HepG2 (cell line): ENCODE data around the gene GSTM4. TPM values are rescaled to one million over a fixed set of nuclear protein-coding genes. Genes with fewer than 3 reads are reported as not detected.
A peak's percentile ranks its signal among the peaks of the same experiment; 100 is the strongest.

Source experiments
- ATAC-seq: fragments of 200-7000 bp; cut with Tn5 transposase; 3 replicates; pipeline ENCODE4 v1.9.1; 2020; ENCODE audit warnings: mild to moderate bottlenecking, moderate library complexity
- BruUV-seq: library from RNA; stranded (reverse); fragments of 400-500 nt; replicated peaks from 2 replicates; lab custom pipeline; 2021; lab: Mats Ljungman, UMichigan
- CTCF ChIA-PET: fragments of 300-600 bp; formaldehyde crosslinking; extraction: SDS; loops from one replicate; lab custom pipeline; 2021; ENCODE audit warnings: low total read pairs, inconsistent platforms, low intra/inter-chr PET ratio; lab: Yijun Ruan, JAX
- POLR2A ChIA-PET: fragments of 350-600 bp; sonication (Branson Sonifier 250); formaldehyde crosslinking; loops from one replicate; lab custom pipeline; 2020; ENCODE audit warnings: antibody characterized with exemption, inconsistent platforms; lab: Yijun Ruan, JAX
- DNase-seq: peaks from one replicate; pipeline ENCODE4 v3.0.0-alpha.2; 2015; ENCODE audit warnings: low spot score
- FAIRE-seq: peaks from 3 replicates; lab custom pipeline; 2011; peaks lifted over from hg19 to GRCh38; lab: Jason Lieb, UNC
- H2AFZ ChIP-seq: one replicate; pipeline ENCODE4 v1.6.1; 2011; ENCODE audit warnings: low read length, inconsistent platforms
- H3K27ac ChIP-seq: fragments of 300-600 bp; 3 replicates; pipeline ENCODE4 v1.8.0; 2011; ENCODE audit warnings: mixed run types, mild to moderate bottlenecking, mixed read lengths, low read length, inconsistent platforms; ENCODE audit not compliant: insufficient read depth; ENCODE audit errors: extremely low read length
- H3K27me3 ChIP-seq, 2 experiments: fragments of 200-600 bp in 1 of 2; 2 replicates in 1 of 2; 3 replicates in 1 of 2; pipeline versions ENCODE4 v1.6.0 to v1.8.0; 2011; ENCODE audit warnings: low read length in 2 of 2, mild to moderate bottlenecking in 2 of 2, moderate library complexity in 2 of 2, inconsistent platforms in 1 of 2; ENCODE audit not compliant: insufficient read depth in 2 of 2, control insufficient read depth in 1 of 2
- H3K36me3 ChIP-seq, 2 experiments: fragments of 200-600 bp in 1 of 2; replicated peaks in 1 of 2; 2 replicates in 1 of 2; 3 replicates in 1 of 2; pipeline versions ENCODE4 v1.5.1 to v1.8.0; 2011; ENCODE audit warnings: low read length in 2 of 2, inconsistent platforms in 1 of 2; ENCODE audit not compliant: insufficient read depth in 2 of 2, control insufficient read depth in 1 of 2
- H3K4me1 ChIP-seq: 2 replicates; pipeline ENCODE4 v1.5.1; 2012; ENCODE audit warnings: low read length, inconsistent platforms; ENCODE audit not compliant: insufficient read depth
- H3K4me2 ChIP-seq: 2 replicates; pipeline ENCODE4 v1.6.0; 2011; ENCODE audit warnings: low read depth, low read length, inconsistent platforms
- H3K4me3 ChIP-seq, 3 experiments: fragments of 200-600 bp in 1 of 3; sonication (generic), shearing (Covaris generic) in 1 of 3; replicated peaks in 1 of 3; 2 replicates each; pipeline ENCODE4 v1.5.1; 2011 to 2016; ENCODE audit warnings: low read length in 3 of 3, inconsistent platforms in 2 of 3, low read depth in 2 of 3, mild to moderate bottlenecking in 2 of 3, control low read depth in 1 of 3, mixed read lengths in 1 of 3; ENCODE audit not compliant: insufficient read depth in 1 of 3
- H3K79me2 ChIP-seq: one replicate; pipeline ENCODE4 v1.6.1; 2011; ENCODE audit warnings: low read length, inconsistent platforms; ENCODE audit not compliant: insufficient read depth
- H3K9ac ChIP-seq: 2 replicates; pipeline ENCODE4 v1.6.0; 2011; ENCODE audit warnings: mild to moderate bottlenecking, low read depth, low read length, inconsistent platforms; ENCODE audit not compliant: insufficient read depth
- H3K9me3 ChIP-seq: 2 replicates; pipeline ENCODE4 v1.5.1; 2012; ENCODE audit warnings: mild to moderate bottlenecking, low read length
- H4K20me1 ChIP-seq: 2 replicates; pipeline ENCODE4 v1.6.0; 2011; ENCODE audit warnings: inconsistent platforms, mild to moderate bottlenecking, low read length, moderate library complexity; ENCODE audit not compliant: insufficient read depth
- AKAP8 ChIP-seq: sonication (generic); formaldehyde crosslinking; IDR thresholded peaks from 2 replicates; pipeline ENCODE4 v1.5.1; 2020; ENCODE audit warnings: mild to moderate bottlenecking, missing genetic modification reagents
- ARNT2 ChIP-seq: sonication (generic); formaldehyde crosslinking; IDR thresholded peaks from 2 replicates; pipeline ENCODE4 v1.8.0; 2022; ENCODE audit warnings: mild to moderate bottlenecking, low read depth, missing genetic modification reagents, moderate library complexity
- CEBPB ChIP-seq: IDR thresholded peaks from 2 replicates; pipeline ENCODE4 v1.6.1; 2011; ENCODE audit warnings: low read depth, low read length, improper control_type of control experiment, borderline replicate concordance
- GATAD2A ChIP-seq: IDR thresholded peaks from 2 replicates; pipeline ENCODE4 v1.6.1; 2016
- HDAC1 ChIP-seq: sonication (generic); formaldehyde crosslinking; IDR thresholded peaks from 2 replicates; pipeline ENCODE4 v1.5.1; 2020; ENCODE audit warnings: mild to moderate bottlenecking, missing genetic modification reagents
- HDAC2 ChIP-seq: sonication (generic); formaldehyde crosslinking; IDR thresholded peaks from 2 replicates; pipeline ENCODE4 v1.4.0; 2020; ENCODE audit warnings: missing genetic modification reagents
- HMG20A ChIP-seq: IDR thresholded peaks from 2 replicates; pipeline ENCODE4 v1.6.1; 2016; ENCODE audit warnings: borderline replicate concordance
- KLF11 ChIP-seq: IDR thresholded peaks from 2 replicates; pipeline ENCODE4 v1.6.1; 2016; ENCODE audit warnings: missing compliant biosample characterization
- SOX13 ChIP-seq, 3 experiments: fragments of 450-650 bp in 1 of 3; sonication (generic) in 1 of 3; formaldehyde crosslinking in 1 of 3; IDR thresholded peaks in 2 of 3; conservative IDR thresholded peaks in 1 of 3; 2 replicates each; pipeline versions ENCODE4 v1.5.0 to v1.6.1; 2016 to 2020; ENCODE audit warnings: antibody characterized with exemption in 1 of 3, mild to moderate bottlenecking in 1 of 3, missing compliant biosample characterization in 1 of 3, missing genetic modification reagents in 1 of 3, moderate library complexity in 1 of 3
- ZFX ChIP-seq: sonication (generic); formaldehyde crosslinking; IDR thresholded peaks from 2 replicates; pipeline ENCODE4 v1.4.0; 2020; ENCODE audit warnings: mild to moderate bottlenecking, low read depth, missing genetic modification reagents, moderate library complexity
- ZNF12 ChIP-seq: sonication (generic); formaldehyde crosslinking; IDR thresholded peaks from 2 replicates; pipeline ENCODE4 v1.5.0; 2020; ENCODE audit warnings: missing genetic modification reagents
- ZNF510 ChIP-seq: sonication (generic); formaldehyde crosslinking; IDR thresholded peaks from 2 replicates; pipeline ENCODE4 v1.4.0; 2020; ENCODE audit warnings: low read depth, mild to moderate bottlenecking, missing genetic modification reagents
- ZNF547 ChIP-seq: sonication (generic); formaldehyde crosslinking; IDR thresholded peaks from 2 replicates; pipeline ENCODE4 v1.5.1; 2020; ENCODE audit warnings: mild to moderate bottlenecking, missing genetic modification reagents
- ZNF629 ChIP-seq: sonication (generic); formaldehyde crosslinking; conservative IDR thresholded peaks from 2 replicates; pipeline ENCODE4 v1.5.0; 2020; ENCODE audit warnings: missing genetic modification reagents
- ZNF704 ChIP-seq: sonication (generic); formaldehyde crosslinking; IDR thresholded peaks from 2 replicates; pipeline ENCODE4 v1.8.1; 2023; ENCODE audit warnings: mild to moderate bottlenecking, inconsistent platforms, moderate library complexity, missing genetic modification reagents, borderline replicate concordance
- ZSCAN29 ChIP-seq: sonication (generic); formaldehyde crosslinking; conservative IDR thresholded peaks from 2 replicates; pipeline ENCODE4 v1.4.0; 2020; ENCODE audit warnings: mild to moderate bottlenecking, missing genetic modification reagents
- WGBS: methylation state at CpG from one replicate; pipeline ENCODE4 v1.1.6; 2017; ENCODE audit warnings: low lambda C conversion rate; 5-methylcytosine and 5-hydroxymethylcytosine counted together
- in situ Hi-C: cut with HindIII; loops from 2 replicates; pipeline ENCODE4 v1.10.0; 2017; ENCODE audit warnings: low pct_unique_long_range_greater_than_20kb; ENCODE audit not compliant: extremely low pct_ligation_motif_present
- intact Hi-C: fragments of 100-400 bp; cut with micrococcal nuclease; formaldehyde crosslinking; loops from one replicate; pipeline ENCODE4 v1.10.0; 2022; ENCODE audit not compliant: unreplicated experiment
- polyA plus RNA-seq, 8 experiments: library from polyadenylated mRNA; depleted of rRNA in 3 of 8; stranded (reverse) in 7 of 8; unstranded in 1 of 8; fragments of >200 nt; fragmentation: Illumina TruSeq in 4 of 8; extraction: Trizol in 4 of 8; gene quantifications; 2 replicates each; pipeline versions ENCODE4 v1.2.1 to v1.2.3, GENCODE V29; 2011 to 2016; ENCODE audit warnings: low read depth in 4 of 8, missing spikeins in 1 of 8, mixed read lengths in 1 of 8; ENCODE audit not compliant: insufficient read depth in 1 of 8
- total RNA-seq, 5 experiments: library from RNA; depleted of rRNA; stranded (reverse); fragments of >200 nt; fragmentation: Illumina TruSeq; extraction: Trizol; gene quantifications; 2 replicates each; pipeline ENCODE4 v1.2.3, GENCODE V29; 2016; ENCODE audit warnings: low read depth in 1 of 5

The GSTM4 gene
- total and polyA plus RNA-seq, 2 of the 13 experiments (the other 11 are each of a cell fraction or from before 2014, with no cell fraction given), result 25.3 to 40.8 TPM

DNA sequence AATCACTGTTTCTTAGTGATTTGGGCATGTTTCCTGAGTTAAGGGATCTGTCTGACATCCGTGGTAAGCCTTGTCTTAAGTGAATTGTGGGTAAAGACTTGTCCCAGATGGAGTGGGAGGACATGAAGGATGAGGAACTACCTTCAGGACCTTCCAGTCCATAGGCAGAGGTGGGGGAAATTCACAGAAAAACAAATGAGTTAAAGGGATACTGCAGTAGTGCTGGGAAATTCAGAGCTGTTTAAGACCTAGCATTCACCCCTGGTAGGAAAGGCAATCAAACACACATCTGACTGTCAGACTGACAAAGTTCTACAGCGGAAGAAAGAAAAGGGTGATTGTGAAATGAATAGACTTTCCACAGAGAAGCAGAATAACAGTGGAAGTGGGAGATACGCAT lies 39.5 kb upstream of the GSTM4 start:
- DNase-seq (no peak), ATAC-seq (no peak; the same call in 2 of the 3 replicates), FAIRE-seq (peak; percentile 59)
- Histone ChIP-seq H3K36me3 (no peaks in the 10 kb centered on the region), H3K4me2 (peak overlapping the region; percentile 69), H4K20me1 (peaks cover 5% of the 10 kb centered on the region; the same call in 1 of the 2 replicates), H3K79me2 (peaks cover 20% of the 10 kb centered on the region), H3K27ac (peak overlapping the region; percentile 32), H3K9ac (peak overlapping the region; percentile 13; the same call in 1 of the 2 replicates), H3K9me3 (no peaks in the 10 kb centered on the region), H2AFZ (no peak overlapping the region), H3K4me1 (peaks cover 62% of the 10 kb centered on the region), H3K27me3 (no peaks in the 10 kb centered on the region; a peak in 1 of 5 replicates), H3K4me3 (peak overlapping the region in 1 of 3 experiments; percentile 14; a peak in 1 of 6 replicates)
- CTCF ChIA-PET, result no interaction called here
- 10% methylated on average over 3 of the region's 3 CpGs for WGBS
- intact Hi-C loops, result no loop called here
- POLR2A ChIA-PET, result interaction anchor here (1.5 to 2.4 kb wide), 2 partner anchors 24 to 68 kb away, joined by 5 to 24 read pairs; partner anchors contain the start of gene GNAI3
- no TSS peak for BruUV-seq
- no peak for TF ChIP-seq ZNF510 (CRISPR knock-in tag)
- TF ChIP-seq SOX13 (IDR thresholded peaks at IDR 0.05), result no peak
- TF ChIP-seq SOX13 (CRISPR knock-in tag; conservative IDR thresholded peaks at IDR 0.05 in 1 of 2, IDR thresholded peaks at IDR 0.05 in 1 of 2), result 0 out of 4 replicates have a peak, but pooled peaks of 1 of the 2 experiments have one; percentile 4
- 0 out of 2 replicates have a peak, but pooled peaks have one; percentile 14 for TF ChIP-seq CEBPB
- no peak for TF ChIP-seq ZNF547 (CRISPR knock-in tag)
- TF ChIP-seq AKAP8 (CRISPR knock-in tag), result no peak
- in situ Hi-C loops, result no loop called here

- H3K27ac ChIP-seq, result peak overlapping the region; percentile 32
- peak overlapping the region; percentile 69 for H3K4me2 ChIP-seq
- DNase-seq (peak; percentile 82), ATAC-seq (peak; percentile 50), FAIRE-seq (peak; percentile 66)
- no peak overlapping the region for H3K9ac ChIP-seq
- peaks cover 72% of the 10 kb centered on the region for H3K4me1 ChIP-seq
- H3K79me2 ChIP-seq, result peaks cover 30% of the 10 kb centered on the region
- ChIA-PET CTCF (no interaction called here), POLR2A (interaction anchor here (0.8 to 2.4 kb wide), 4 partner anchors 23 to 417 kb away, joined by 3 to 24 read pairs (median 5); partner anchors contain the start of genes GNAI3 and STRIP1)
- intact Hi-C loops, result no loop called here
- in situ Hi-C loops, result no loop called here
- H3K4me3 ChIP-seq, result peak overlapping the region in 1 of 3 experiments; percentile 19; a peak in 1 of 6 replicates
- H3K9me3 ChIP-seq, result no peaks in the 10 kb centered on the region
- peaks cover 0 to 2% of the 10 kb centered on the region in 2 experiments; a peak in 1 of 5 replicates for H3K36me3 ChIP-seq
- no peak overlapping the region for H2AFZ ChIP-seq
- no peaks in the 10 kb centered on the region; a peak in 1 of 5 replicates for H3K27me3 ChIP-seq
- 22% methylated on average over 3 of the region's 3 CpGs for WGBS
- BruUV-seq, result no TSS peak
- H4K20me1 ChIP-seq, result peaks cover 15% of the 10 kb centered on the region
- peak; percentile 42; the same call in 1 of the 2 replicates for TF ChIP-seq ZFX (CRISPR knock-in tag)
- TF ChIP-seq ZNF12 (CRISPR knock-in tag), result peak; percentile 68; the same call in 1 of the 2 replicates
- TF ChIP-seq ZNF704, result no peak
- no peak for TF ChIP-seq ZNF629 (CRISPR knock-in tag)
- TF ChIP-seq HDAC2 (CRISPR knock-in tag), result peak; percentile 29; the same call in 1 of the 2 replicates
- peak; percentile 50; the same call in 1 of the 2 replicates for TF ChIP-seq KLF11
- TF ChIP-seq HMG20A (CRISPR knock-in tag), result 0 out of 2 replicates have a peak, but pooled peaks have one; percentile 32
- TF ChIP-seq ZSCAN29 (CRISPR knock-in tag), result 0 out of 2 replicates have a peak, but pooled peaks have one; percentile 48
- TF ChIP-seq GATAD2A (CRISPR knock-in tag), result peak; percentile 35; the same call in 1 of the 2 replicates
- 0 out of 2 replicates have a peak, but pooled peaks have one; percentile 21 for TF ChIP-seq HDAC1 (CRISPR knock-in tag)
- no peak for TF ChIP-seq ARNT2 (CRISPR knock-in tag)
Observed at GRCh38 chr1:109617291-109617801, 38.6 kb upstream of the GSTM4 start.
